Fibroblast of skin of abdomen (primary cell): Measurements from ENCODE around the gene UBE3A. TPM values are rescaled to one million over a fixed set of nuclear protein-coding genes. Genes with fewer than 3 reads are reported as not detected.
"Not testable (repeated sequence)": the region's sequence is repeated elsewhere in the genome, so short reads cannot be mapped to it uniquely, and the experiment has no call there.

Experiments
- DNase-seq: peaks from one replicate; pipeline ENCODE4 v3.0.0-alpha.2; 2013
- polyA plus RNA-seq, 2 experiments: library from polyadenylated mRNA; unstranded; fragments of 120-200 nt; gene quantifications; one replicate each; pipeline ENCODE4 v1.2.1, GENCODE V29; 2013; ENCODE audit not compliant: insufficient read length in 2 of 2

UBE3A gene
- 47.7 TPM for polyA plus RNA-seq (2013, experiment 1 of 2; ENCODE audit: insufficient read length)
- 48.7 TPM for polyA plus RNA-seq (2013, experiment 2 of 2; ENCODE audit: insufficient read length)

- DNase-seq: peak; percentile 95
Observed at GRCh38 chr15:25438601-25439368, at the start of gene UBE3A. Gene UBE3A (minus strand): TSS chr15:25439024. CDS start chr15:25409107, 29,917 bp downstream.

- DNase-seq: no peak
Observed at GRCh38 chr15:25487226-25487884, 48.5 kb upstream of the UBE3A start.

GRCh38 chr15:25486051-25486450 lies 47.2 kb upstream of the UBE3A start:
- no peak for DNase-seq

GRCh38 chr15:25481208-25481859 lies 42.5 kb upstream of the UBE3A start:
- DNase-seq: peak; percentile 4

GRCh38 chr15:25478313-25478712 lies 39.5 kb upstream of the UBE3A start:
- no peak for DNase-seq

- DNase-seq: no peak
Observed at GRCh38 chr15:25477816-25478215, 39.0 kb upstream of the UBE3A start.

GRCh38 chr15:25474251-25474650 lies 35.4 kb upstream of the UBE3A start:
- no peak for DNase-seq

GRCh38 chr15:25470230-25470629 lies 31.4 kb upstream of the UBE3A start:
- no peak for DNase-seq

- no peak for DNase-seq
Observed at GRCh38 chr15:25469377-25469776, 30.6 kb upstream of the UBE3A start.

- DNase-seq: no peak
Observed at GRCh38 chr15:25468611-25469010, 29.8 kb upstream of the UBE3A start.

- no peak for DNase-seq
Observed at GRCh38 chr15:25465835-25466234, 27.0 kb upstream of the UBE3A start.

- no peak for DNase-seq
Observed at GRCh38 chr15:25464784-25465183, 26.0 kb upstream of the UBE3A start.

- no peak for DNase-seq
Observed at GRCh38 chr15:25464383-25464782, 25.6 kb upstream of the UBE3A start.

- no peak for DNase-seq
Observed at GRCh38 chr15:25456196-25456595, 17.4 kb upstream of the UBE3A start.

GRCh38 chr15:25455226-25455625 lies 16.4 kb upstream of the UBE3A start:
- DNase-seq: no peak

- no peak for DNase-seq
Observed at GRCh38 chr15:25454771-25455170, 15.9 kb upstream of the UBE3A start.

GRCh38 chr15:25453246-25453645 lies 14.4 kb upstream of the UBE3A start:
- DNase-seq: not testable (repeated sequence)

- DNase-seq: no peak
Observed at GRCh38 chr15:25451501-25451900, 12.7 kb upstream of the UBE3A start.

GRCh38 chr15:25450163-25450562 lies 11.3 kb upstream of the UBE3A start:
- no peak for DNase-seq

- DNase-seq: no peak
Observed at GRCh38 chr15:25446076-25446475, 7.3 kb upstream of the UBE3A start.

GRCh38 chr15:25445412-25445811 lies 6.6 kb upstream of the UBE3A start:
- no peak for DNase-seq

GRCh38 chr15:25441111-25441510 lies 2.3 kb upstream of the UBE3A start:
- no peak for DNase-seq

GRCh38 chr15:25439369-25439836 lies 579 bp upstream of the UBE3A start:
- peak; percentile 18 for DNase-seq
